ENCODE measurements around the gene TMEM213. TPM values are rescaled to one million over a fixed set of nuclear protein-coding genes. Genes with fewer than 3 reads are reported as not detected.

The TMEM213 gene
- total and polyA plus RNA-seq, 8 donors: 0.05 to 32.8 (median 0.84) TPM

- intact Hi-C loops (cut with DNase I): no loop called here
- Histone ChIP-seq H3K36me3 (no peaks in the 10 kb centered on the region), H3K4me3 (no peak overlapping the region), H3K27ac (no peak overlapping the region), H3K4me1 (no peaks in the 10 kb centered on the region), H3K27me3 (no peaks in the 10 kb centered on the region), H3K9me3 (peaks cover 0 to 7% of the 10 kb centered on the region in 2 donors)
- no peak for ATAC-seq
- TF ChIP-seq CTCF (IDR thresholded peaks at IDR 0.05): no peak
- no peak for DNase-seq
Measured at GRCh38 chr7:138829335-138829734, 31.5 kb downstream of the TMEM213 start.

- Histone ChIP-seq H3K9me3 (no peaks in the 10 kb centered on the region), H3K27me3 (no peaks in the 10 kb centered on the region), H3K36me3 (no peaks in the 10 kb centered on the region), H3K4me1 (no peaks in the 10 kb centered on the region), H3K27ac (no peak overlapping the region), H3K4me3 (no peak overlapping the region)
- ATAC-seq: no peak
- no peak for DNase-seq
- intact Hi-C loops (cut with DNase I): no loop called here
- no peak for TF ChIP-seq CTCF (IDR thresholded peaks at IDR 0.05)
Measured at GRCh38 chr7:138832966-138833365, 35.2 kb downstream of the TMEM213 start.

GRCh38 chr7:138833596-138833995, 35.8 kb downstream of the TMEM213 start:
- Histone ChIP-seq H3K4me1 (no peaks in the 10 kb centered on the region), H3K27me3 (no peaks in the 10 kb centered on the region), H3K9me3 (no peaks in the 10 kb centered on the region), H3K27ac (no peak overlapping the region), H3K4me3 (no peak overlapping the region), H3K36me3 (no peaks in the 10 kb centered on the region)
- DNase-seq (no peak), ATAC-seq (no peak)
- no peak for TF ChIP-seq CTCF (IDR thresholded peaks at IDR 0.05)
- intact Hi-C loops (cut with DNase I): no loop called here

DNA sequence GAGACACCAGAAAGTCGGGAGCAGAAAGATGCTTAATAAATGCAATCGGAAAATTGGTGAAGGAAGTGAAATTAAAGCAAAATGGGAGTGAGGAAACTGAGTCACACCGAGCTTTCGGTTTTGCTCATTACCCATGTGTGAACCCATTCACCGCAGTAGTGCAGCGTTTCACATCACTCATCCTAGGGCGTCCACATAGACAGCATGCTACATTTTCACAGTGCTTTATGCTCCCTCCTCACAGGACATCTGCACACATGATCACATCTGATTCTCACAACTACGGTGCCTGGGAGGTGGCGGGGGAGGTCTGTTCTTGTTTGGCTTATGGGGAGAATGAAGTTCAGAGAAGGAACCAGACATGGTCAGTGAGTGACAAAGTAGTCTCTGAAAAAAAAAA, 36.8 kb downstream of the TMEM213 start:
- Histone ChIP-seq H3K27me3 (no peaks in the 10 kb centered on the region), H3K36me3 (no peaks in the 10 kb centered on the region), H3K4me1 (no peaks in the 10 kb centered on the region), H3K9me3 (no peaks in the 10 kb centered on the region), H3K27ac (no peak overlapping the region), H3K4me3 (no peak overlapping the region)
- intact Hi-C loops (cut with DNase I): no loop called here
- no peak for TF ChIP-seq CTCF (IDR thresholded peaks at IDR 0.05)
- ATAC-seq: no peak
- DNase-seq: no peak

- Histone ChIP-seq H3K4me3 (no peak overlapping the region), H3K27me3 (no peaks in the 10 kb centered on the region), H3K36me3 (no peaks in the 10 kb centered on the region), H3K9me3 (no peaks in the 10 kb centered on the region), H3K4me1 (no peaks in the 10 kb centered on the region), H3K27ac (no peak overlapping the region)
- intact Hi-C loops (cut with DNase I): no loop called here
- DNase-seq (no peak), ATAC-seq (no peak)
- no peak for TF ChIP-seq CTCF (IDR thresholded peaks at IDR 0.05)
Measured at GRCh38 chr7:138835087-138835486, 37.3 kb downstream of the TMEM213 start.

Data from left lung (tissue), 10 donors.